ENCODE results near the gene FMC1. TPM values are rescaled to one million over a fixed set of nuclear protein-coding genes. Genes with fewer than 3 reads are reported as not detected.

FMC1 gene, protein sequence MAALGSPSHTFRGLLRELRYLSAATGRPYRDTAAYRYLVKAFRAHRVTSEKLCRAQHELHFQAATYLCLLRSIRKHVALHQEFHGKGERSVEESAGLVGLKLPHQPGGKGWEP
- 10.4 to 14.7 TPM (median 10.7 TPM) in 3 replicates for total RNA-seq

DNA sequence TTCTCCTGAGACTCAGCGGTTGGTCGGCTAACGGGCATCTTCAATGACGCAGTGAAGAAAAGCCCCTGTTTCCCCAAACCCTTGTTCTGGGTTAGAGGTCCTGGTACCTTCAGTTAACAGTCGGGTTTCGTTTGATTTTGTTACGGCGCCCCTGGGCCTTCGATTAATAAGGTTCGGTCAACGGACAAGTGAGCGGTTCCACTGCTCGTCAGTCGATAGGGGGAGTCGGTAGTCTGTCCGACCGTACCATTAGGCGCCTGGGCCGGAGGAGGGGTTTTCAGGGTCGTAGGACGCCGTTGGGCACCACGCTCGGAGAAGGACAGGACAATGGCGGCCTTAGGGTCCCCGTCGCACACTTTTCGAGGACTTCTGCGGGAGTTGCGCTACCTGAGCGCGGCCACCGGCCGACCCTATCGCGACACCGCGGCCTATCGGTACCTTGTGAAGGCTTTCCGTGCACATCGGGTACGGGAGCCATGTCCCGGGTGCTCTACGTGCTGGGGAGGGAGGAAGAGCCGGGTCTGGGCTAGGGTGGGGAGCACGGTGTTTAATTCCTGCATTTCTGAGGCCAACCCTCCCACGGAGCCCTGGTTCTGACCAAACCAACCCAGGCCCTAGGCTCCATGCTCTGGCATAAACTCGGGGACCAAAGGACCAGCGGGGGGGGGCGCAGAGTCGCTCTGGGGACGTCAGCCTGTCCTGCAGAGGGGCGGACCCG is at the start of gene FMC1:
Gene FMC1, plus strand, starts transcription at position 280 of the 718 bp plus-strand sequence. Its CDS starts 48 bp downstream, at position 328.
- Mint-ChIP-seq H3K9me3 (peaks cover 6% of the 10 kb centered on the region), H3K27ac (peak within 1 kb of the TSS; percentile 100), H3K27me3 (ENCODE audit: low read depth) (peaks cover 5% of the 10 kb centered on the region), H3K4me3 (peak within 1 kb of the TSS; percentile 88), H3K36me3 (peaks cover 6% of the 10 kb centered on the region), H3K4me1 (peaks cover 11% of the 10 kb centered on the region)
- TF ChIP-seq, protein P1, sequence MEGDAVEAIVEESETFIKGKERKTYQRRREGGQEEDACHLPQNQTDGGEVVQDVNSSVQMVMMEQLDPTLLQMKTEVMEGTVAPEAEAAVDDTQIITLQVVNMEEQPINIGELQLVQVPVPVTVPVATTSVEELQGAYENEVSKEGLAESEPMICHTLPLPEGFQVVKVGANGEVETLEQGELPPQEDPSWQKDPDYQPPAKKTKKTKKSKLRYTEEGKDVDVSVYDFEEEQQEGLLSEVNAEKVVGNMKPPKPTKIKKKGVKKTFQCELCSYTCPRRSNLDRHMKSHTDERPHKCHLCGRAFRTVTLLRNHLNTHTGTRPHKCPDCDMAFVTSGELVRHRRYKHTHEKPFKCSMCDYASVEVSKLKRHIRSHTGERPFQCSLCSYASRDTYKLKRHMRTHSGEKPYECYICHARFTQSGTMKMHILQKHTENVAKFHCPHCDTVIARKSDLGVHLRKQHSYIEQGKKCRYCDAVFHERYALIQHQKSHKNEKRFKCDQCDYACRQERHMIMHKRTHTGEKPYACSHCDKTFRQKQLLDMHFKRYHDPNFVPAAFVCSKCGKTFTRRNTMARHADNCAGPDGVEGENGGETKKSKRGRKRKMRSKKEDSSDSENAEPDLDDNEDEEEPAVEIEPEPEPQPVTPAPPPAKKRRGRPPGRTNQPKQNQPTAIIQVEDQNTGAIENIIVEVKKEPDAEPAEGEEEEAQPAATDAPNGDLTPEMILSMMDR (IDR thresholded peaks at IDR 0.05; ENCODE audit: unreplicated experiment), result peak; percentile 55
- peak; percentile 71 to 85 for DNase-seq (ENCODE audit: low spot score in 2 of 2, unreplicated experiment in 2 of 2)

DNA sequence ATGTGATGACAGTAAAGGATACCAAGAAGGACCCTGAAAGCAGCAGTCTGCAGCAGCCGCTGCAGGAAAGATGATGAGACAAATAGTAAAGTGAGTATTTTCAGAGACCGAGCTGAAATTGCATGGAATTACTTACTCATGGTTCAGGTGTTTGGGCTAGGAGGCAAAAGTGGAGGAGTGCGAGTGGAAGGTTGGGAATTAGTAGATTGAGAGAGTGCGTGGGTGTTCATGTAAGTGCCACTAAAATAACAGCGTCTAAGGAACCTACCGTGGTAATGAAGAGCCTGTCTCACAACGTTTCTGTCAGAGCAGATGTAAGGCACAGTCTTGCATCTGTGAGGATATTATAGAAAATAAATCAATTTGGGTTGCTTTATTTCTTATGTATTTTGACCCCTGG is 48.3 kb upstream of the FMC1 start:
- Mint-ChIP-seq H3K4me3 (no peak overlapping the region), H3K9me3 (no peaks in the 10 kb centered on the region), H3K27ac (no peak overlapping the region), H3K27me3 (ENCODE audit: low read depth) (no peaks in the 10 kb centered on the region), H3K36me3 (peaks cover 28% of the 10 kb centered on the region), H3K4me1 (no peaks in the 10 kb centered on the region)
- no peak for DNase-seq (ENCODE audit: low spot score in 2 of 2, unreplicated experiment in 2 of 2)
- TF ChIP-seq, protein P1 (IDR thresholded peaks at IDR 0.05; ENCODE audit: unreplicated experiment), result no peak

DNA sequence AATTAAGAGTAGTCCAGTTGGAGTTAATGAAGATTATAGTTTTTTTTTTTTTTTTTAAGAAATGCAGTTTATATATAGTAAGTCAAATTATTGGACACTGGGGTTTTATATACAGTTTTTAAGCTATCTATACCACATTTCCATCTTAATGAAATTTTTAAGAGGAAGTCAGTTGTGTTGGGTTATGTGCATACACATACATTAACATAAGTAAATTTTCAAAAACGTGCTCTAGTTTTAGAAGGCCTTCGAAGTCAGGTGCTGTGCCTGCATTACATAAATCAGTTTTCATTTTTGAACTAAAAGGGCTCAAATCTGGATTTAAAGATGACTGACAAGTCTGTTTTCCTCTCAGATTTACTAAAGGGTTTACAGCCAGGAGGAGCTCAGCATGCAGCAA is 47.6 kb upstream of the FMC1 start:
- Mint-ChIP-seq H3K27ac (no peak overlapping the region), H3K27me3 (ENCODE audit: low read depth) (no peaks in the 10 kb centered on the region), H3K36me3 (peaks cover 24% of the 10 kb centered on the region), H3K9me3 (no peaks in the 10 kb centered on the region), H3K4me3 (no peak overlapping the region), H3K4me1 (no peaks in the 10 kb centered on the region)
- no peak for DNase-seq (ENCODE audit: low spot score in 2 of 2, unreplicated experiment in 2 of 2)
- TF ChIP-seq, protein P1 (IDR thresholded peaks at IDR 0.05; ENCODE audit: unreplicated experiment), result no peak

DNA sequence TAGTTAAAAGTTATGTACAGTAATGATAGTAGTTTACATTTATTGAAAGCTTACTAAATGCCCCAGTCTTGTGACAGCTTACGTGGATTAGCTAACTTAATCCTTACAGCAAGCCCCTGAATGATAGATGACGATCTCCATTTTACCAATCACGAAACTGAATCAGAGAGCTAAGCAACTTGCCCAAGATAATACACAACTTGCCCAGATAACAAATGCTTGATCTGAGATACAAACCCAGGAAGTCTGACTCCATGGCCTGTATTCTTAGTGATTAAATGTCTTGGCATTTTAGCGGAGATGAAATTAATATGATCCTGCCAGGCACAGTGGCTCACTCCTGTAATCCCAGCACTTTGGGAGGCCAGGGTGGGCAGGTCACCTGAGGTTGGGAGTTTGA is 46.9 kb upstream of the FMC1 start:
- H3K4me1 Mint-ChIP-seq, result no peaks in the 10 kb centered on the region
- H3K9me3 Mint-ChIP-seq, result no peaks in the 10 kb centered on the region
- H3K4me3 Mint-ChIP-seq, result no peak overlapping the region
- no peaks in the 10 kb centered on the region for H3K27me3 Mint-ChIP-seq (ENCODE audit: low read depth)
- no peak for DNase-seq (ENCODE audit: low spot score in 2 of 2, unreplicated experiment in 2 of 2)
- H3K27ac Mint-ChIP-seq, result no peak overlapping the region
- TF ChIP-seq, protein P1 (IDR thresholded peaks at IDR 0.05; ENCODE audit: unreplicated experiment), result no peak
- peaks cover 25% of the 10 kb centered on the region for H3K36me3 Mint-ChIP-seq

DNA sequence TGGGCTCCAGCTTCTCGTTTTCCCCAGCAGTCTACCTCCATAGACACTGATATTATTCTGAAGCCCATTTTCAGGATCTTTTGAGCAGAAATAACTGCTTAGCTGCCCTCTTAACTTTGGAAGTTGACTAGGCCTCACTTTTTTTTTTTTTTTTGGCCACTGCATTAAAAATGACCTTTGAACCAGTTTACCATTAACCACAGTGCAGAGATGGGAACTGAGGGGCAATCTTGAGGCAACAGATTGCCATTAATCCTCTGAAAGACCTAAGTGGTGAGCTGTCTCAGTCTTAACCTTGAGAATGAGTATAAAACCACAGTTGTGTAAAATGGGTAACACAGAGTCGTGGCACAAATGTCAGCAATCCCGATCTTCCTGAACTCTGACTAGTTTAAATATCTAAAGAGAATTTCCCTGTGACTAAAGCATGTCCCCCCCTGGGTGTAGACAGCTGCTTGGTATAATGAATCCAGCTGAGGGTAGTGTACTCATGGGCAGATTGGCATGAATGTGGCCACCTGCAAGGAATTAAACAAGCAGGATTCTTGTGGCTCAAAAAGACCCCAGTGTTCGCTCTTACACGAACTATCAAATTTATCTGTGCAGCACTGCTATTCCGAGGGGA is 46.1 kb upstream of the FMC1 start:
- H3K4me1 Mint-ChIP-seq, result no peaks in the 10 kb centered on the region
- TF ChIP-seq, protein P1 (IDR thresholded peaks at IDR 0.05; ENCODE audit: unreplicated experiment), result no peak
- H3K27me3 Mint-ChIP-seq (ENCODE audit: low read depth), result no peaks in the 10 kb centered on the region
- DNase-seq (ENCODE audit: low spot score in 2 of 2, unreplicated experiment in 2 of 2), result no peak
- H3K36me3 Mint-ChIP-seq, result peaks cover 24% of the 10 kb centered on the region
- no peak overlapping the region for H3K4me3 Mint-ChIP-seq
- no peak overlapping the region for H3K27ac Mint-ChIP-seq
- H3K9me3 Mint-ChIP-seq, result no peaks in the 10 kb centered on the region
